GM12878 (cell line): Measurements from ENCODE around the gene CPA4. TPM values are rescaled to one million over a fixed set of nuclear protein-coding genes. Genes with fewer than 3 reads are reported as not detected.

Experiments
- ATAC-seq: fragments of 200-7000 bp; cut with Tn5 transposase; 3 replicates; pipeline ENCODE4 v1.9.1; 2020; ENCODE audit warnings: mild to moderate bottlenecking, moderate library complexity
- BruUV-seq: library from RNA; stranded (reverse); fragments of 400-500 nt; replicated peaks from 2 replicates; lab custom pipeline; 2021; lab: Mats Ljungman, UMichigan
- CTCF ChIA-PET: fragments of 300-600 bp; sonication (Branson Sonifier 250); formaldehyde crosslinking; extraction: SDS; loops from one replicate; lab custom pipeline; 2021; ENCODE audit warnings: inconsistent platforms; lab: Yijun Ruan, JAX
- POLR2A ChIA-PET: fragments of 350-600 bp; formaldehyde crosslinking; extraction: SDS; loops from one replicate; lab custom pipeline; 2021; ENCODE audit warnings: inconsistent platforms; lab: Charles Lee
- RAD21 ChIA-PET: fragments of 300-600 bp; sonication (Branson Sonifier 250); formaldehyde crosslinking; loops from one replicate; lab custom pipeline; 2023; ENCODE audit warnings: antibody characterized with exemption; ENCODE audit not compliant: unreplicated experiment; lab: Charles Lee
- SMC1A ChIA-PET: fragments of 300-600 bp; sonication (Branson Sonifier 250); formaldehyde crosslinking; loops from one replicate; lab custom pipeline; 2023; ENCODE audit not compliant: unreplicated experiment, uncharacterized antibody; lab: Charles Lee
- DNase-seq: peaks from one replicate; pipeline ENCODE4 v3.0.0-alpha.2; 2011; ENCODE audit warnings: low read depth, low spot score
- FAIRE-seq: peaks from 3 replicates; lab custom pipeline; 2011; peaks lifted over from hg19 to GRCh38; lab: Jason Lieb, UNC
- H2AFZ ChIP-seq: 2 replicates; pipeline ENCODE4 v1.6.0; 2011; ENCODE audit warnings: low read depth, low read length, control low read depth; ENCODE audit not compliant: control insufficient read depth
- H3K27ac ChIP-seq: 2 replicates; pipeline ENCODE4 v1.5.1; 2011; ENCODE audit warnings: control low read depth; ENCODE audit not compliant: control insufficient read depth, insufficient read depth
- H3K27me3 ChIP-seq, 2 experiments: replicated peaks in 1 of 2; 2 replicates each; pipeline versions ENCODE4 v1.6.0 to v1.6.1; 2011; ENCODE audit warnings: low read length in 1 of 2; ENCODE audit not compliant: control insufficient read depth in 2 of 2, insufficient read depth in 2 of 2
- H3K36me3 ChIP-seq, 2 experiments: 2 replicates each; pipeline ENCODE4 v1.5.1; 2011; ENCODE audit warnings: low read length in 1 of 2; ENCODE audit not compliant: control insufficient read depth in 2 of 2, insufficient read depth in 2 of 2
- H3K4me1 ChIP-seq: 2 replicates; pipeline ENCODE4 v1.6.1; 2011; ENCODE audit warnings: mild to moderate bottlenecking, low read length, moderate library complexity, mixed read lengths; ENCODE audit not compliant: control insufficient read depth, insufficient read depth
- H3K4me2 ChIP-seq: 2 replicates; pipeline ENCODE4 v1.6.0; 2011; ENCODE audit warnings: control low read depth; ENCODE audit not compliant: control insufficient read depth, insufficient read depth
- H3K4me3 ChIP-seq: fragments of 200-600 bp; sonication (generic); 2 replicates; pipeline ENCODE4 v1.5.1; 2016
- H3K79me2 ChIP-seq: 2 replicates; pipeline ENCODE4 v1.6.0; 2011; ENCODE audit warnings: low read length; ENCODE audit not compliant: control insufficient read depth, insufficient read depth
- H3K9ac ChIP-seq: 2 replicates; pipeline ENCODE4 v1.8.0; 2011; ENCODE audit warnings: low read length, control low read depth, mixed read lengths; ENCODE audit not compliant: control insufficient read depth, insufficient read depth
- H3K9me3 ChIP-seq: replicated peaks from 3 replicates; pipeline ENCODE4 v1.5.1; 2011; ENCODE audit warnings: mild to moderate bottlenecking, low read length; ENCODE audit not compliant: control insufficient read depth, insufficient read depth
- H4K20me1 ChIP-seq: 2 replicates; pipeline ENCODE4 v1.6.0; 2011; ENCODE audit not compliant: control insufficient read depth, insufficient read depth
- CEBPB ChIP-seq, 2 experiments: fragments of 150-350 bp in 1 of 2; IDR thresholded peaks; 2 replicates each; pipeline ENCODE4 v1.6.1; 2012 to 2014; ENCODE audit warnings: low read depth in 2 of 2, low read length in 2 of 2, borderline replicate concordance in 1 of 2, inconsistent platforms in 1 of 2
- SUPT20H ChIP-seq: IDR thresholded peaks from 2 replicates; pipeline ENCODE4 v1.6.1; 2011; ENCODE audit warnings: low read depth, mild to moderate bottlenecking, low read length, moderate library complexity, borderline replicate concordance; ENCODE audit not compliant: control insufficient read depth
- TAF1 ChIP-seq: IDR thresholded peaks from 2 replicates; pipeline ENCODE4 v1.6.1; 2011; ENCODE audit warnings: mild to moderate bottlenecking, low read depth, low read length, borderline replicate concordance
- WGBS: methylation state at CpG from one replicate; pipeline ENCODE4 v1.1.6; 2016; ENCODE audit warnings: low lambda C conversion rate; ENCODE audit not compliant: insufficient replicate concordance, insufficient coverage; ENCODE audit errors: missing lambda C conversion rate; 5-methylcytosine and 5-hydroxymethylcytosine counted together
- in situ Hi-C: fragments of 300-500 bp; cut with MboI; formaldehyde crosslinking; loops from 9 replicates; pipeline ENCODE4 v1.14.3; 2018; ENCODE audit warnings: mixed read lengths
- intact Hi-C: fragments of 100-400 bp; cut with micrococcal nuclease; formaldehyde crosslinking; loops from one replicate; pipeline ENCODE4 v1.14.2; 2022; ENCODE audit not compliant: unreplicated experiment
- polyA plus RNA-seq, 11 experiments: library from polyadenylated mRNA; depleted of rRNA in 4 of 11; unstranded in 6 of 11; stranded (reverse) in 5 of 11; fragments of >200 nt; fragmentation: Nextera tagmentation in 4 of 11; fragmentation: Illumina TruSeq in 1 of 11; extraction: Ambion mirVana in 4 of 11; extraction: Trizol in 1 of 11; gene quantifications; 1 replicate in 1 of 11; 2 replicates in 10 of 11; pipeline versions ENCODE4 v1.2.1 to v1.2.3, GENCODE V29; 2011 to 2016; ENCODE audit warnings: inconsistent platforms in 2 of 11, missing spikeins in 2 of 11, low read depth in 1 of 11
- total RNA-seq, 4 experiments: library from RNA; depleted of rRNA in 3 of 4; stranded (reverse); fragments of >200 nt in 3 of 4; fragmentation: Illumina TruSeq in 1 of 4; extraction: Trizol in 1 of 4; gene quantifications; 2 replicates each; pipeline versions ENCODE4 v1.2.1 to v1.2.3, GENCODE V29; 2013 to 2021

Gene CPA4
- total and polyA plus RNA-seq, 10 of the 15 experiments (the other 5 are each of a cell fraction or from before 2014, with no cell fraction given), result 0.05 to 0.35 (median 0.18) TPM; not detected in 1

DNA sequence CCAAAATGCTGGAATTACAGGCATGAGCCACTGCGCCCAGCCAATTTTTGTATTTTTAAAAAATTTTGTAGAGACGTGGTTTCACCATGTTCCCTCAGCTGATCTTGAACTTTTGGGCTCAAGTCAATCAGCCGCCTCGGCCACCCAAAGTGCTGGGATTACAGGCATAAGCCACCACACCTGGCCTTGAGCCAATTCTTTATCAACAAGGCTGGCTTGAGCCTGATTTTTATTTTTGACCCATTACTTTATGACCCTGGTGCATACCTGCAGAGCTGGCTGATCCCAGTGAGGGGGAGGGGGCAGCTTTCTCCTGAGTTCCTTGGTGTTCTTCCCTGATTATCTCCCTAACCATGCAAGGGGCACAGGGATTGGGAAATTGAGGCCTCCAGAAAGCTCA lies 71.5 kb downstream of the CPA4 start:
- no peak for FAIRE-seq
- CTCF ChIA-PET, result no interaction called here
- Histone ChIP-seq H3K4me3 (no peak overlapping the region), H3K27me3 (no peaks in the 10 kb centered on the region)
- RAD21 ChIA-PET, result interaction anchor here (1.2 kb wide), 1 partner anchor 13 kb away, joined by 3 read pairs; no protein-coding TSS in a partner anchor
- no peak for TF ChIP-seq CEBPB (IDR thresholded peaks at IDR 0.05; ENCODE audit: borderline replicate concordance in 1 of 2, low read depth in 2 of 2, low read length in 2 of 2)
- TF ChIP-seq, all 136 proteins: peak for 0
- H2AFZ ChIP-seq, result no peak overlapping the region
- H3K9me3 ChIP-seq, result no peaks in the 10 kb centered on the region; the same call in 2 of the 3 replicates
- BruUV-seq, result no TSS peak
- no peak overlapping the region for H3K9ac ChIP-seq
- WGBS, result 94% methylated on average over 4 of the region's 4 CpGs
- DNase-seq (no peak), ATAC-seq (no peak)
- no peaks in the 10 kb centered on the region for H3K36me3 ChIP-seq
- peak overlapping the region; percentile 69; the same call in 1 of the 2 replicates for H3K27ac ChIP-seq
- ChIA-PET POLR2A (no interaction called here), SMC1A (interaction anchor here (1.6 kb wide), 1 partner anchor 13 kb away, joined by 4 read pairs; no protein-coding TSS in a partner anchor)
- no peak overlapping the region for H3K4me2 ChIP-seq
- no peaks in the 10 kb centered on the region for H3K79me2 ChIP-seq
- in situ Hi-C loops (no loop called here), intact Hi-C loops (no loop called here)
- H3K4me1 ChIP-seq, result peaks cover 13% of the 10 kb centered on the region
- H4K20me1 ChIP-seq, result no peaks in the 10 kb centered on the region

DNA sequence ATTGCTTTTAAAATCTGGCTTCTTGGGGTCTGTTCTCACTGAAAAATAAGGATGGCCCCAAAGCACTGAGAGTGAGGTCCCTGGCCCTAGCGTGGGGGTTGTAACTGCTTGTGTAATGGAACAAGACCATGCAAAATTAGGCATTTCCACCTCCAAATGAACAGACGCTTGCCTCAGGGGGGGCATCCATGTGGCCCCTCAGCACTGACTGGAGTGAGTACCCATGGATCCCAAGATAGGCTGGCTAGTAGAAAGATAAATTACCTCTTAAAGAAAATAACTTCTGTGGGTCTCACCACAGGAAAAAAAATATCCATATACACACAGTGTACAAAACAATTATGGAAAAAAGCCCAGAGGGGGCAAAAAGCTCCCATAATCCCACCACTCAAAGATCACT lies 72.1 kb downstream of the CPA4 start:
- FAIRE-seq, result no peak
- BruUV-seq, result TSS peak; percentile 95
- POLR2A ChIA-PET, result interaction anchor here (1.1 kb wide), 1 partner anchor 15 kb away, joined by 5 read pairs; no protein-coding TSS in a partner anchor
- 29% methylated on average over 2 of the region's 2 CpGs for WGBS
- SMC1A ChIA-PET, result interaction anchor here (0.9 to 1.6 kb wide), 5 partner anchors 12 to 111 kb away, joined by 3 to 6 read pairs (median 4); no protein-coding TSS in a partner anchor
- H3K4me3 ChIP-seq, result no peak overlapping the region
- no peak for TF ChIP-seq SUPT20H
- TF ChIP-seq TAF1, result 0 out of 2 replicates have a peak, but pooled peaks have one; percentile 1
- TF ChIP-seq, all 136 proteins: peak for 1
- Histone ChIP-seq H4K20me1 (no peaks in the 10 kb centered on the region), H2AFZ (peak overlapping the region; percentile 27), H3K4me2 (0 out of 2 replicates have a peak overlapping the region, but pooled peaks have one; percentile 2), H3K4me1 (peaks cover 13% of the 10 kb centered on the region), H3K9me3 (no peaks in the 10 kb centered on the region; the same call in 2 of the 3 replicates), H3K36me3 (no peaks in the 10 kb centered on the region), H3K9ac (peak overlapping the region; percentile 46; the same call in 1 of the 2 replicates), H3K27me3 (no peaks in the 10 kb centered on the region), H3K27ac (peak overlapping the region; percentile 69), H3K79me2 (no peaks in the 10 kb centered on the region)
- intact Hi-C loops, result loop anchor here (5.0 kb wide), 2 partner anchors 122 to 123 kb away; no protein-coding TSS in a partner anchor
- ChIA-PET RAD21 (interaction anchor here (0.9 to 1.3 kb wide), 3 partner anchors 14 to 76 kb away, joined by 3 to 6 read pairs (median 4); partner anchors contain the start of gene CEP41), CTCF (interaction anchor here (0.7 to 1.2 kb wide), 2 partner anchors 14 to 122 kb away, joined by 3 read pairs; no protein-coding TSS in a partner anchor)
- in situ Hi-C loops, result no loop called here
- ATAC-seq (peak; percentile 7), DNase-seq (no peak)
